HG03432 (cell line): ENCODE measurements around the gene OGDH.
"Not testable (repeated sequence)": the region's sequence is repeated elsewhere in the genome, so short reads cannot be mapped to it uniquely, and the experiment has no call there.

Experiments used
- ATAC-seq: cut with Tn5 transposase; IDR thresholded peaks from one replicate; pipeline ENCODE4 v1.9.1; 2021; ENCODE audit warnings: mild to moderate bottlenecking, moderate library complexity; ENCODE audit not compliant: unreplicated experiment

Gene OGDH

DNA sequence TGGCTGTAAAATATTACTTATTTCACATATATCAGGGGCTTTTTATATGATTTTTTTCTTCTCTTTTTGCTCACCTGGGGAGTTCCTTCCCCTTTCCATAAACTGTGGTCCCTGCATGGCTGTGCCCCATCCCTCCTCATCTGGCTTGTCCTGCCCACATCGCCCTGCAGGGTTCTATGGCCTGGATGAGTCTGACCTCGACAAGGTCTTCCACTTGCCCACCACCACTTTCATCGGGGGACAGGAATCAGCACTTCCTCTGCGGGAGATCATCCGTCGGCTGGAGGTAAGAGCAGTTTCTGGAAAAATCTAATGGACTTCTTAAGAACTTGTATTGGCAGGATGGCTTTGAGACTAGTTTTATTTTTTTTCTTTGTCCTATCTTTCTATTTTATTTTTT lies 60.1 kb downstream of the OGDH start:
- ATAC-seq: no peak

DNA sequence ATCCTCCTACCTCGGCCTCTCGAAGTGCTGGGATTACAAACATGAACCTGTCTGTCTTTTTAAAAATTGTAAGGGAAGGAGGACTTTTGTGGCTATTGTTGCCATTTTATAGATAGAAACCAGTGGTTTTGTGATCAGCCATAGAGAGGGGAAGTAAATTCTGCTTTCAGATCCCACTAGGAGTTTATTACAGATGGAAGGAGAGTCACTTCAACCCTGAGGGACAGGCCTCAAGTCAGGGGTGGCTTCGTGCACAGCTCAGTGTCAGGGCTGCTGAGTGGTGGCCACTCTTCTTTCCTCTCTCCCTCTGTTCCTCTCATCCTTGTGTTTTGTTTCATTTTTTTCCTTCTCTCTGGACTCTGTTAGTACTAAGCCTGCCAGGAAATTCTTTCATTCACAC lies 60.8 kb downstream of the OGDH start:
- no peak for ATAC-seq

DNA sequence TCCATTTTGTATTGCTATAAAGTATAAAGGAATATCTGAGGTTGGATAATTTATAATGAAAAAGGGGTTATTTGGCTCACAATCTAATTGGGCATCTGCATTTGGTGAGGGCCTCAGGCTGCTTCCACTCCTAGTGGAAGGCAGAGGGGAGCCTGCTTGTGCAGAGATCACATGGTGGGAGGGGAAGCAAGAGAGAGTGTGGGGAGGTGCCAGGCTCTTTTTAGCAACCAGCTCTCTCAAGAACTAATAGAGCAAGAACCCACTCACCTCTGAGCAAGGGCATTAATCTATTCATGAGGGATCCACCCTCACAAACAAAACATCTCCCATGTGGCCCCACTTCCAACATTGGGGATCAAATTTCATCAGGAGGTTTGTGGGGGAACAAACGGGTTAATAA lies 64.6 kb downstream of the OGDH start:
- no peak for ATAC-seq

- peak; percentile 76 for ATAC-seq
Measured at GRCh38 chr7:44673324-44673723, 66.9 kb downstream of the OGDH start.

DNA sequence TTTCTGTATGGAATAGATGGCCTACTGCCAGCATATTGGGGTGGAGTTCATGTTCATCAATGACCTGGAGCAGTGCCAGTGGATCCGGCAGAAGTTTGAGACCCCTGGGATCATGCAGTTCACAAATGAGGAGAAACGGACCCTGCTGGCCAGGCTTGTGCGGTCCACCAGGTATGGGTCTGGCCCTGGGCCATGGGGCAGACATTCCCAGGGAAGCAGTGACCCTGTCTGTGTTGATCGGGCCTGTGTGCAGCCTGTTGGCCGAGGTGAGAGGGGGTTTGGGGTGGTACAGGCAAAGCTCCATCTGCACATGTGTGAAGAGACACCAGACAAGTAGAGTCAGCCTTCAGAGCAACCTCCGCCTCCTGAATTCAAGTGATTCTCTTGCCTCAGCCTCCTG lies 67.3 kb downstream of the OGDH start:
- no peak for ATAC-seq

GRCh38 chr7:44674381-44674780 lies 68.0 kb downstream of the OGDH start:
- ATAC-seq: no peak

DNA sequence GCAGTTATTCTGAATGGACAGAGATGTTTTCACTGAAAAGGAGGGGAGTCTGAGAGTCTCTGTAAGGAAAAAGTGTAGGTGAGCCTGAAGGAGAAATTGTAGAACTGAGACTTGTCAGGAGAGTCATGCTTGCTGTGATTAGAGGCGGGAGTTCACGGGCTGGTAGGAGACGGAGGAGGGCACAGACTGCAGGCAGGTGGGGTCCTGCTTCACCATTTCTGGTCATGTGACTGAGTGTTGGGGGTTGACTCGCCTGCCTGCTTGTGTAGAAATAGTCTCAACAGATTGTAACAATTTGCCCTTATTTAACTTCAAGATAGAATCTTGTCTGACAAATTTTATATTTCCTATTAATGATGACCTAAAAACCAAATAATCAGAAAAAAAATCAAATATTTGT lies 70.3 kb downstream of the OGDH start:
- no peak for ATAC-seq

DNA sequence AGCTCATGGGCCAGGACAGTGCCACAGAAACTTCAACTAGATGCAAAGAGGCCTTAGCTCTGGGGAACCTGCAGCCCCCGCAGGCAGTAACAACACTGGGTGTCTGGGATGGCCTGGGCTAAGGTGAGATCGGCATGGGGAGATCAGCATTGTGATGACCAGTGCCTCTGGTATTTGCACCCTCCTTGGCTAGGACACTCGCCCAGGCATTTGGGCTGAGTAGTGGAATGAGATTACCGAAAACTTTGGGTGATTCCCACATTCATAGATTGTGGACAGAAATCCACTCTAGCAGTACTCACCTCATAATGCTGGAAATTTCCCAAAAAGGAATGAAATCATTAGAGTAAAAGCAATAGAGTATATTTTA lies 71.7 kb downstream of the OGDH start:
- no peak for ATAC-seq

DNA sequence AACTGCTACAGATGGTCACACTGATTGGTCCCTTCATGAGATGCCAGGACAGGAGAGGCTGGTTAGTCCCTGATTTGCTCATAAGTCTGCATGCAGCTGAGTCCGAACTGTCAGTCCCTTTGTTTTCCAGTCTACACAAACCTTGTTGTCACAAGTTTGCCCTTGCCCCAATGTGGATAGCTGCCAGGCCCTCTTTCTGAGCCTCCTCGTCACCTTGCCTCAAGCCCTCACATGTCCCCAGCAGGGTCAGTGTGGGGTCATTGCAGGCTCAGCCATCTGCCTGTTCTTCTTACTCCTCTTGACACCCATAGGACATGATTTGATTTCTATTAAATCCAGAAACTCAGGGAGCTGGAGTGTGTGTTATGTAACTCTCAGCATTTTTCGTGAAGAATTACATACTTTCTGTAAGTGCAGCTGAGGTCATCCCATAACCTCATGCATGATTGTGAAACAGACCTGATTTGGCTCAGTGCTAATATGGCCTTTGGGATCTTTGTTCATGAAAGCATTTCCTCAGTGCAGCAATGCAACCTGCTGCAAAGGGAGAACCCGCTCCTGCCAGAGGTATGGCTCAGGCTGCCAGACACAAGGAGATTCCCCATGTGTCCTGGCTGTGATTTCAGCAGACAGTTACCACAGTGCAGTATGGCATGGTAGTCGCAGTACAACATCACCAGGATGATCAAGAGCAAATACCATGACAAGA lies 72.2 kb downstream of the OGDH start:
- ATAC-seq: no peak

GRCh38 chr7:44681645-44682044 lies 75.2 kb downstream of the OGDH start:
- ATAC-seq: no peak

GRCh38 chr7:44685723-44686122 lies 79.3 kb downstream of the OGDH start:
- ATAC-seq: no peak

DNA sequence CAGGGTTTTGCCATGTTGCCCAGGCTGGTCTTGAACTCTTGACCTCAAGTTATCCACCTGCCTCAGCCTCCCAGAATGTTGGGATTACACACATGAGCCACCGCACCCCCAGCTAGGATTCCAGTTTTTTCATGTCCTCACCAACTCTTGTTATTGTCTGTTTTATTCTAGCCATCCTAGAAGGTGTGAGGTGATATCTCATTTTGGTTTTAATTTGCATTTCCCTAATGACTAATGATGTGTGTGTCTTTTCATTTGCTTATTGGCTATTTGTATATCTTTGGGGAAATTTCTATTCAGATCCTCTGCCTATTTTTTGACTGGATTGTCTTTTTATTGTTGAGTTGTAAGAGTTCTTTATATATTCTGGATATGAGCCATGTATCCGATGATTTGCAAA lies 83.0 kb downstream of the OGDH start:
- no peak for ATAC-seq

GRCh38 chr7:44693641-44694313 lies 87.3 kb downstream of the OGDH start:
- no peak for ATAC-seq

DNA sequence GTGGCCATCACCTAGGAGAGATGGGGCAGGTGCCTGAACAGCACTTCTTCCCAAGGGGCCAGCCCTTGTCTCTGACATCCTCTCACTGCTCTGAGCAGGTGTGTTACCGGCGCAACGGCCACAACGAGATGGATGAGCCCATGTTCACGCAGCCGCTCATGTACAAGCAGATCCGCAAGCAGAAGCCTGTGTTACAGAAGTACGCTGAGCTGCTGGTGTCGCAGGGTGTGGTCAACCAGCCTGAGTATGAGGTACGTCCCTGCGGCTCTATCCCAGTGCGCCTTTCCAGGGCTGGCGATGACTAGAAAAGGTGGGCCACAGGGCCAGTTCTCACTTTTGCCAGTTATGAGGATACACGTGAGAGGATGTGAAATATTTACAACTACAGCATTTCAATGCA lies 87.9 kb downstream of the OGDH start:
- no peak for ATAC-seq

GRCh38 chr7:44694766-44695165 lies 88.3 kb downstream of the OGDH start:
- no peak for ATAC-seq

DNA sequence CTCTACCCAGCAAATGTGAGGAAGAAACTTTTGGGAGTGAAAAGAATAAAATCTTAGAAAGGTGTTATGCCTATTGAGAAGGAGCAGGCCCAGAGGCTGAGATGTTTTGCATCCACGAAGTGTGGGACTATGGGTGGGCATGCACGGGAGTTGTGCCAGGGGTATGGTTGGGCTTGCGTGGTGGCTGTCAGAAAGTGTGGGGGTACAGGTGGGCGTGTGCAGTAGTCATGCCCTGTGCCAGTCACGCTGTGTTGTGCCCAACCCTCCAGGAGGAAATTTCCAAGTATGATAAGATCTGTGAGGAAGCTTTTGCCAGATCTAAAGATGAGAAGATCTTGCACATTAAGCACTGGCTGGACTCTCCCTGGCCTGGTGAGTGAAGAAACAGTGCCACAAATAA lies 89.3 kb downstream of the OGDH start:
- no peak for ATAC-seq

DNA sequence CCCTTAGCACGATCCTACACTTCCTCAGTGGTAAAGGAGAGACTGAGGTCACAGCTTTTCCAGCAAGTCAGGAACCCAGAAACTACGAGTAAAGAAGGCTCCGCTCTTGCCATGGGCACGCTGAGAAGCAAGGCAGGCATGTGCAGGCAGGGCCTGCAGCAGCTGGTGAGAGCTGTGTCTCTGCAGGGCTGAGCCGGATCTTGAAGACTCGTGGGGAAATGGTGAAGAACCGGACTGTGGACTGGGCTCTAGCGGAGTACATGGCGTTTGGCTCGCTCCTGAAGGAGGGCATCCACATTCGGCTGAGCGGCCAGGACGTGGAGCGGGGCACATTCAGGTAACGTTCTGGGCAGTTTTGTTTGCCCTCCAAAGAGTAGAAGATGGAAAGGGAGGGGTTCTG lies 90.3 kb downstream of the OGDH start:
- ATAC-seq: no peak

- ATAC-seq: no peak
Measured at GRCh38 chr7:44697136-44698045, 91.0 kb downstream of the OGDH start.

GRCh38 chr7:44698046-44698580 lies 91.7 kb downstream of the OGDH start:
- no peak for ATAC-seq

- ATAC-seq: not testable (repeated sequence)
Measured at GRCh38 chr7:44699598-44699997, 93.2 kb downstream of the OGDH start.

DNA sequence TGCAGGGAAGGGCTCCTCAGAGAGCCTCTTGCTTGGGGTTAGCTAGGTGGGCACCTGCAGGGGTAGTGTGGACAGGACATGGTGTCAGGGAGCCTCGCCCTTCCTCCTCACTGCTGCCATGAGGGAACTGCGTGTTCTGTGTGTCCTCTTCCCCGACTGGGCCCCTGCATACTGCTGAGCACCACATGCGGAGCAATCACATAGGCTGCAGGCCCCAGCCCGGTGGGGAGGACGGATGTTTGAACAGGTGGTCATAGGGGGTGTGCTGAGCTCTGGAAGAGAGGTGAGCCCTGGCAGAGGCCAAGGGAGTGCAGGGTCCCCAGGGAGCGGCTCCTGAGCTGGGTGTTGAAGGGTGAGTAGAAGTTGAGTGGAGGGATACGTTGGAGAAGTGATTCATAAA lies 93.9 kb downstream of the OGDH start:
- ATAC-seq: no peak

GRCh38 chr7:44703391-44703790 lies 97.0 kb downstream of the OGDH start:
- not testable (repeated sequence) for ATAC-seq
